T-cell (primary cell): ENCODE data around the gene SRSF2. TPM values are rescaled to one million over a fixed set of nuclear protein-coding genes. Genes with fewer than 3 reads are reported as not detected.

ENCODE experiments used
- ATAC-seq, 4 experiments: fragments of 200-7000 bp in 3 of 4; fragments of 150-1000 bp in 1 of 4; cut with Tn5 transposase; replicated peaks in 1 of 4; 1 replicate in 3 of 4; 2 replicates in 1 of 4; pipeline ENCODE4 v1.10.0; 2021; ENCODE audit warnings: moderate library complexity in 3 of 4, mild to moderate bottlenecking in 2 of 4, moderate number of reproducible peaks in 1 of 4
- CTCF ChIA-PET, 2 donors: fragments of 300-600 bp; sonication (Branson Sonifier 250); formaldehyde crosslinking; loops; one replicate each; lab custom pipeline; 2022; ENCODE audit warnings: antibody characterized with exemption in 2 of 2; lab: Charles Lee
- POLR2A ChIA-PET, 2 donors: fragments of 300-600 bp; sonication (Branson Sonifier 250); formaldehyde crosslinking; loops; one replicate each; lab custom pipeline; 2022; ENCODE audit warnings: antibody characterized with exemption in 2 of 2; lab: Charles Lee
- DNase-seq, 35 experiments: peaks; one replicate each; pipeline versions ENCODE4 v3.0.0 to v3.0.0-alpha.2; 2013 to 2023
- H3K27ac ChIP-seq: one replicate; pipeline ENCODE4 v1.5.1; 2013; ENCODE audit warnings: low read length
- H3K27me3 ChIP-seq, 2 experiments: replicated peaks in 1 of 2; 1 replicate in 1 of 2; 2 replicates in 1 of 2; pipeline versions ENCODE4 v1.6.1 to v1.7.0; 2013; ENCODE audit warnings: low read length in 1 of 2, mixed read lengths in 1 of 2; ENCODE audit not compliant: control insufficient read depth in 2 of 2, insufficient read depth in 2 of 2; ENCODE audit errors: extremely low read depth in 1 of 2
- H3K36me3 ChIP-seq, 2 donors: 1 replicate in 1 of 2; 2 replicates in 1 of 2; pipeline versions ENCODE4 v1.6.1 to v1.7.0; 2013; ENCODE audit warnings: low read length in 1 of 2; ENCODE audit not compliant: control insufficient read depth in 2 of 2, insufficient read depth in 1 of 2; ENCODE audit errors: extremely low read depth in 1 of 2
- H3K4me1 ChIP-seq, 2 experiments: 1 replicate in 1 of 2; 2 replicates in 1 of 2; pipeline versions ENCODE4 v1.6.1 to v1.7.0; 2013; ENCODE audit warnings: low read length in 2 of 2, mixed read lengths in 1 of 2; ENCODE audit not compliant: insufficient read depth in 2 of 2, control insufficient read depth in 1 of 2; ENCODE audit errors: extremely low read depth in 1 of 2
- H3K4me3 ChIP-seq, 2 donors: 1 replicate in 1 of 2; 2 replicates in 1 of 2; pipeline versions ENCODE4 v1.5.1 to v1.7.0; 2013; ENCODE audit warnings: mild to moderate bottlenecking in 2 of 2, low read length in 1 of 2, moderate library complexity in 1 of 2; ENCODE audit not compliant: control insufficient read depth in 1 of 2; ENCODE audit errors: extremely low read depth in 1 of 2
- H3K9me3 ChIP-seq: 2 replicates; pipeline ENCODE4 v1.7.0; 2013
- H3K27ac Mint-ChIP-seq, 2 donors: one replicate each; pipeline ENCODE4 v1.8.0; 2020 to 2021; ENCODE audit warnings: mild to moderate bottlenecking in 2 of 2, mixed read lengths in 2 of 2
- H3K27me3 Mint-ChIP-seq, 2 donors: one replicate each; pipeline ENCODE4 v1.8.0; 2021 to 2022; ENCODE audit warnings: mixed read lengths in 2 of 2
- H3K36me3 Mint-ChIP-seq: one replicate; pipeline ENCODE4 v1.8.0; 2021; ENCODE audit warnings: mixed read lengths
- H3K4me1 Mint-ChIP-seq, 3 donors: one replicate each; pipeline ENCODE4 v1.8.0; 2020 to 2022; ENCODE audit warnings: mixed read lengths in 3 of 3, mild to moderate bottlenecking in 1 of 3
- H3K4me3 Mint-ChIP-seq, 3 donors: one replicate each; pipeline ENCODE4 v1.8.0; 2020 to 2022; ENCODE audit warnings: mild to moderate bottlenecking in 3 of 3, mixed read lengths in 3 of 3, moderate library complexity in 3 of 3
- H3K9me3 Mint-ChIP-seq, 3 donors: one replicate each; pipeline ENCODE4 v1.8.0; 2020 to 2022; ENCODE audit warnings: mixed read lengths in 3 of 3
- WGBS: methylation state at CpG from one replicate; pipeline ENCODE4 v1.1.5; 2013; ENCODE audit warnings: missing lambda C conversion rate; ENCODE audit not compliant: insufficient coverage; 5-methylcytosine and 5-hydroxymethylcytosine counted together
- total RNA-seq, 35 experiments: library from RNA in 6 of 35; stranded (reverse) in 6 of 35; fragments of 120-200 nt in 1 of 35; gene quantifications; one replicate each; pipeline versions ENCODE4 v1.2.1 to v1.2.4 and lab custom pipeline; 2013 to 2026

SRSF2 gene
- total RNA-seq, 5 donors from 2014 or later (not counting 1 experiment from before 2014, with no cell fraction given): 349 to 413 (median 382) TPM

- 60% methylated on average over 2 of the region's 6 CpGs for WGBS
- Mint-ChIP-seq H3K9me3 (no peaks in the 10 kb centered on the region), H3K4me1 (peaks cover 18 to 28% (median 27%) of the 10 kb centered on the region in 3 donors), H3K27ac (peak overlapping the region; percentile 95 to 98), H3K4me3 (peak overlapping the region; percentile 66 to 83 (median 68)), H3K27me3 (no peaks in the 10 kb centered on the region), H3K36me3 (peaks cover 47% of the 10 kb centered on the region)
- H3K27ac ChIP-seq: peak overlapping the region; percentile 75
- CTCF ChIA-PET: interaction anchor here (0.5 to 1.2 kb wide), 9 partner anchors 10 to 890 kb away, joined by 3 to 9 read pairs (median 4); no protein-coding TSS in a partner anchor
- peak overlapping the region in 1 of 2 donors; percentile 5 for H3K4me3 ChIP-seq
- no peaks in the 10 kb centered on the region for H3K27me3 ChIP-seq
- DNase-seq (peak in 29 of 35 experiments; percentile 1 to 81 (median 31)), ATAC-seq (peak; percentile 84 to 97 (median 96))
- H3K4me1 ChIP-seq: peaks cover 0 to 26% of the 10 kb centered on the region in 2 experiments
- H3K36me3 ChIP-seq: peaks cover 2 to 45% of the 10 kb centered on the region in 2 donors
- POLR2A ChIA-PET: interaction anchor here in 1 of 2 donors (0.6 kb wide), 1 partner anchor 20 kb away, joined by 3 read pairs; no protein-coding TSS in a partner anchor
- H3K9me3 ChIP-seq: no peaks in the 10 kb centered on the region
Measured at GRCh38 chr17:76772842-76773525, 35.9 kb upstream of the SRSF2 start.

DNA sequence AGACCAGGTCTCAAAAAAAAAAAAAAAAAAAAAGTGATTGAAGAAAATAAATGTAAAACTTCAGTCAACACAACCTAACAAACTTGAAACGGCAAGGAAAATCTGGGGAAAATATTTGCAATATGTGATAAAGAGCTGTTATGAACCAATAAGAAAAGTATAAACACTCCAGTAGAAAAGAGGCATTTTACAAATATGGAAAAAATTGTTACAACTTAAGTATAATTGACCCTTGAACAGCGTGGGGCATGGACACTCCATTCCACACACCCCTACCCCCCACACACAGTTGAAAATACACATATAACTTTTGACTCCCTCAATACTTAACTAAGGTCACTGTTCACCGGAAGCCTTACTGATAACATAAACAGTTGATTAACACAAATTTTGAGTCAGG, 21.4 kb upstream of the SRSF2 start:
- Histone ChIP-seq H3K27ac (no peak overlapping the region), H3K27me3 (no peaks in the 10 kb centered on the region), H3K9me3 (no peaks in the 10 kb centered on the region), H3K4me3 (no peak overlapping the region), H3K4me1 (peaks cover 6 to 13% of the 10 kb centered on the region in 2 experiments), H3K36me3 (no peaks in the 10 kb centered on the region)
- POLR2A ChIA-PET: interaction anchor here in 1 of 2 donors (0.6 kb wide), 1 partner anchor 717 kb away, joined by 4 read pairs; no protein-coding TSS in a partner anchor
- Mint-ChIP-seq H3K4me3 (no peak overlapping the region), H3K4me1 (peaks cover 7 to 8% (median 7%) of the 10 kb centered on the region in 3 donors), H3K27me3 (no peaks in the 10 kb centered on the region), H3K27ac (no peak overlapping the region), H3K9me3 (no peaks in the 10 kb centered on the region), H3K36me3 (peaks cover 21% of the 10 kb centered on the region)
- WGBS: 83% methylated on average over 1 of the region's 3 CpGs
- ATAC-seq: no peak
- CTCF ChIA-PET: no interaction called here
- DNase-seq: no peak

- H3K27ac Mint-ChIP-seq: no peak overlapping the region
- POLR2A ChIA-PET: interaction anchor here in 1 of 2 donors (0.5 kb wide), 1 partner anchor 8 kb away, joined by 6 read pairs; no protein-coding TSS in a partner anchor
Measured at GRCh38 chr17:76757256-76757655, 20.1 kb upstream of the SRSF2 start.

GRCh38 chr17:76755285-76755684, 18.2 kb upstream of the SRSF2 start:
- H3K4me1 Mint-ChIP-seq: peaks cover 26 to 27% (median 26%) of the 10 kb centered on the region in 3 donors
- POLR2A ChIA-PET: interaction anchor here in 1 of 2 donors (0.6 kb wide), 1 partner anchor 15 kb away, joined by 3 read pairs; no protein-coding TSS in a partner anchor
- peak overlapping the region in 1 of 2 donors; percentile 52 for H3K27ac Mint-ChIP-seq

More at GRCh38 chr17:76757256-76757655, 20.1 kb upstream of the SRSF2 start:
- H3K36me3 ChIP-seq: no peaks in the 10 kb centered on the region
- DNase-seq (no peak), ATAC-seq (no peak)
- no peaks in the 10 kb centered on the region for H3K9me3 Mint-ChIP-seq
- peaks cover 20 to 21% (median 20%) of the 10 kb centered on the region in 3 donors for H3K4me1 Mint-ChIP-seq
- peaks cover 20% of the 10 kb centered on the region for H3K36me3 Mint-ChIP-seq
- no peak overlapping the region for H3K4me3 Mint-ChIP-seq
- 94% methylated on average over 3 of the region's 5 CpGs for WGBS
- no peaks in the 10 kb centered on the region for H3K27me3 Mint-ChIP-seq
- no peaks in the 10 kb centered on the region for H3K27me3 ChIP-seq
- no peak overlapping the region for H3K4me3 ChIP-seq
- H3K27ac ChIP-seq: no peak overlapping the region
- H3K9me3 ChIP-seq: no peaks in the 10 kb centered on the region
- CTCF ChIA-PET: no interaction called here
- peaks cover 11 to 24% of the 10 kb centered on the region in 2 experiments for H3K4me1 ChIP-seq

DNA sequence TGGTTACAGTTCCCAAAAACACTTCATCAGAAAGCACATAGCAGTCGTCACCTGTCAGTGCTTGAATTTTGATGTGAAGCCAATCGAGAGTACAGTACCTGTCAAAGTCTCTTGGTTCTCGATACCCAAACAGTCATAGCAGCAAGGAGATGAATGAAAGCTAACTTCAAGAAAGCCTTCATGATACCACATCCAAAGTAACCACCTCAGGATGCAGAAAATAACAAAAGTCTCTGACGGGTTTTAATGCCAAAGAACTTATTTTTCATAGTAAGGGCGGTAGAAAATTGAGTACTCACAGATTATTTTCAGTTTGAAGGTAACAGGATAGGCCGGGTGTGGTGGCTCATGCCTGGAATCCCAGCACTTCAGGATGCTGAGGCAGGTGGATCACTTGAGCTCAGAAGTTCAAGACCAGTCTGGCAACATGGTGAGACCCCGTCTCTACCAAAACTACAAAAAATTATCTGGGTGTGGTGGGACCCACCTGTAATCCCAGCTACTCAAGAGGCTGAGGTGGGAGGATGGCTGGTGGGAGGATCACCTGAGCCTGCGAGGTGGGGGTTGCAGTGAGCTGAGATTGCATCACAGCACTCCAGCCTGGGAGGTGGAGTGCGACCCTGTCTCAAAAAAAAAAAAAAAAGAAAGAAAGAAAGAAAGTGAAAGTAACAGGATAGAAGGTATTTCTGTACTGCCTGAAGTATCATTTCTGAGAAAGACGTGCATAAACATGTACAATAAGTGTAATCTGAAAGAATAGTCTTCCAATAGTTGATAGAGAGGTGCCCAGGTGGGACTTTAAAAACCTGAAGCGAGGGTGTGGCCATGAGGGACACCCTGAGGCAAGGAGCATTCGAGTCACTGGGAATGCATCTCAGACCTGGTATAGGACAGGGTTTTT, 16.2 kb upstream of the SRSF2 start:
- no peaks in the 10 kb centered on the region for H3K9me3 Mint-ChIP-seq
- CTCF ChIA-PET: interaction anchor here in 1 of 2 donors (0.6 kb wide), 3 partner anchors 210 to 546 kb away, joined by 3 read pairs; no protein-coding TSS in a partner anchor
- H3K36me3 Mint-ChIP-seq: peaks cover 30% of the 10 kb centered on the region
- H3K4me3 ChIP-seq: peak overlapping the region; percentile 41 to 52
- peak in 33 of 35 experiments; percentile 9 to 82 (median 41) for DNase-seq
- H3K36me3 ChIP-seq: no peaks in the 10 kb centered on the region
- H3K4me1 ChIP-seq: peaks cover 11 to 40% of the 10 kb centered on the region in 2 experiments
- peak overlapping the region; percentile 93 for H3K27ac ChIP-seq
- peaks cover 26 to 30% (median 27%) of the 10 kb centered on the region in 3 donors for H3K4me1 Mint-ChIP-seq
- peak overlapping the region; percentile 98 to 99 for H3K27ac Mint-ChIP-seq
- H3K4me3 Mint-ChIP-seq: peak overlapping the region; percentile 87 to 94 (median 90)
- no peaks in the 10 kb centered on the region for H3K9me3 ChIP-seq
- no peaks in the 10 kb centered on the region for H3K27me3 ChIP-seq
- H3K27me3 Mint-ChIP-seq: no peaks in the 10 kb centered on the region
- WGBS: 14% methylated on average over 6 of the region's 12 CpGs
- POLR2A ChIA-PET: interaction anchor here (0.5 to 1.0 kb wide), 4 partner anchors 20 to 30 kb away, joined by 3 to 4 read pairs (median 3); no protein-coding TSS in a partner anchor
- ATAC-seq: peak; percentile 87 to 92 (median 88)

More at GRCh38 chr17:76755285-76755684, 18.2 kb upstream of the SRSF2 start:
- peaks cover 21% of the 10 kb centered on the region for H3K36me3 Mint-ChIP-seq
- Histone ChIP-seq H3K4me3 (no peak overlapping the region), H3K36me3 (no peaks in the 10 kb centered on the region), H3K27me3 (no peaks in the 10 kb centered on the region), H3K9me3 (no peaks in the 10 kb centered on the region), H3K27ac (no peak overlapping the region), H3K4me1 (peaks cover 11 to 40% of the 10 kb centered on the region in 2 experiments)
- ATAC-seq (no peak), DNase-seq (no peak)
- no peaks in the 10 kb centered on the region for H3K9me3 Mint-ChIP-seq
- no peaks in the 10 kb centered on the region for H3K27me3 Mint-ChIP-seq
- WGBS: 100% methylated on average over 1 of the region's 2 CpGs
- H3K4me3 Mint-ChIP-seq: no peak overlapping the region
- CTCF ChIA-PET: no interaction called here
